Measurements from ENCODE around the gene TUBA4A. TPM values are rescaled to one million over a fixed set of nuclear protein-coding genes. Genes with fewer than 3 reads are reported as not detected.

The TUBA4A gene
- total and polyA plus RNA-seq, 2 of the 4 experiments (the other 2 are of a cell fraction) = 21.9 to 35.6 TPM

DNA sequence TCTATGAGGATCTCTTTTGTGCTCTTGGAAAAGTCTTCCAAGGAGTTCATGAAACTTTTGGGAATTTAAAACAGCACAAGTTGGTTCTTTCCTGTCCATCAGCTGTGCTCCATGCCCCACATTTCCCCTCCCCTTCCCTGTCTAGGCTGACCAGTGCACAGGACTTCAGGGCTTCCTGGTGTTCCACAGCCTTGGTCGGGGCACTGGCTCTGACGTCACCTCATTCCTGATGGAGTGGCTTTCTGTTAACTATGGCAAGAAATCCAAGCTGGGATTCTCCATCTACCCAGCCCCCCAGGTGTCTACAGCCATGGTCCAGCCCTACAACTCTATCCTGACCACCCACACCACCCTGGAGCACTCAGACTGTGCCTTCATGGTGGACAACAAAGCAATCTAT is 17.3 kb upstream of the TUBA4A start:
- no peak for DNase-seq
- Histone ChIP-seq H4K20me1 (ENCODE audit: insufficient read depth, low read length) (no peaks in the 10 kb centered on the region), H2BK5ac (ENCODE audit: low read depth, low read length, poor library complexity, severe bottlenecking) (no peak overlapping the region), H3K9ac (ENCODE audit: low read depth, low read length) (no peak overlapping the region), H3K9me3 (ENCODE audit: control insufficient read depth, insufficient read depth, low read length) (no peaks in the 10 kb centered on the region), H2BK15ac (ENCODE audit: low read depth, low read length) (no peak overlapping the region), H3K79me1 (ENCODE audit: low read depth in 1 of 2, low read length in 2 of 2) (no peaks in the 10 kb centered on the region), H3K56ac (ENCODE audit: extremely low read depth, insufficient read depth, low read length) (no peak overlapping the region), H4K5ac (ENCODE audit: low read depth, low read length) (no peak overlapping the region), H3K4me1 (ENCODE audit: control insufficient read depth, insufficient read depth, low read length) (peaks cover 10% of the 10 kb centered on the region), H2AK9ac (replicated peaks; ENCODE audit: low read depth, low read length, poor library complexity) (no peak overlapping the region), H3K14ac (replicated peaks; ENCODE audit: low read depth, low read length) (no peak overlapping the region), H3K4ac (ENCODE audit: low read depth, low read length) (no peak overlapping the region), H3K23ac (ENCODE audit: low read depth, low read length) (no peak overlapping the region), H3K4me2 (ENCODE audit: low read depth, low read length) (no peak overlapping the region), H3K27me3 (ENCODE audit: control insufficient read depth, insufficient read depth, low read length) (peaks cover 18% of the 10 kb centered on the region), H2AFZ (replicated peaks; ENCODE audit: low read length, poor library complexity) (no peak overlapping the region), H3K18ac (ENCODE audit: low read depth, low read length) (no peak overlapping the region), H4K91ac (ENCODE audit: insufficient read depth, low read depth, low read length) (no peak overlapping the region), H3K9me1 (ENCODE audit: insufficient read depth, low read length) (peaks cover 9% of the 10 kb centered on the region), H2BK120ac (ENCODE audit: low read depth, low read length) (no peak overlapping the region), H3K4me3 (ENCODE audit: insufficient read depth, low read depth, low read length) (no peak overlapping the region), H2BK20ac (ENCODE audit: low read depth, low read length) (no peak overlapping the region), H3K27ac (ENCODE audit: insufficient read depth, low read length) (no peak overlapping the region), H4K8ac (ENCODE audit: low read depth in 2 of 2, low read length in 2 of 2) (no peak overlapping the region), H2AK5ac (ENCODE audit: low read depth, low read length) (no peak overlapping the region), H3K36me3 (ENCODE audit: control insufficient read depth, insufficient read depth, low read length) (no peaks in the 10 kb centered on the region)
- no TSS peak for BruUV-seq (replicated peaks)
- no peak for ATAC-seq (ENCODE audit: low read depth)
- POLR2A ChIA-PET (ENCODE audit: unreplicated experiment) = no interaction called here
- intact Hi-C loops (cut with micrococcal nuclease) = no loop called here
- CTCF ChIA-PET = no interaction called here
- no CpG with 5 or more reads among the region's 2 CpGs for WGBS, 2 experiments (ENCODE audit: extremely low coverage in 2 of 2, insufficient read length in 1 of 2)
- dilution Hi-C loops (cut with HindIII; ENCODE audit: low sequenced_read_pairs, unreplicated experiment) = no loop called here
- in situ Hi-C loops (cut with MboI; ENCODE audit: low sequenced_read_pairs) = no loop called here
- TF ChIP-seq USF2 (IDR thresholded peaks at IDR 0.05; ENCODE audit: low read depth, low read length) (no peak), MAZ (IDR thresholded peaks at IDR 0.05; ENCODE audit: borderline replicate concordance, low read depth, low read length) (no peak), MAFK (IDR thresholded peaks at IDR 0.05; ENCODE audit: low read depth, low read length) (no peak), RAD21 (IDR thresholded peaks at IDR 0.05; ENCODE audit: low read length) (no peak), RFX5 (IDR thresholded peaks at IDR 0.05; ENCODE audit: low read depth, low read length) (no peak), FOS (IDR thresholded peaks at IDR 0.05; ENCODE audit: low read depth, low read length) (no peak), SMC3 (IDR thresholded peaks at IDR 0.05; ENCODE audit: low read depth, low read length) (no peak)

Data from IMR-90 (cell line).